ENCODE data around the gene ABHD6. TPM values are rescaled to one million over a fixed set of nuclear protein-coding genes. Genes with fewer than 3 reads are reported as not detected.

ABHD6 gene
- total RNA-seq, 1 experiment from 2014 or later: 18.9 TPM

- intact Hi-C loops (cut with micrococcal nuclease; ENCODE audit: unreplicated experiment): no loop called here
Measured at GRCh38 chr3:58246148-58247047, 8.8 kb downstream of the ABHD6 start.

DNA sequence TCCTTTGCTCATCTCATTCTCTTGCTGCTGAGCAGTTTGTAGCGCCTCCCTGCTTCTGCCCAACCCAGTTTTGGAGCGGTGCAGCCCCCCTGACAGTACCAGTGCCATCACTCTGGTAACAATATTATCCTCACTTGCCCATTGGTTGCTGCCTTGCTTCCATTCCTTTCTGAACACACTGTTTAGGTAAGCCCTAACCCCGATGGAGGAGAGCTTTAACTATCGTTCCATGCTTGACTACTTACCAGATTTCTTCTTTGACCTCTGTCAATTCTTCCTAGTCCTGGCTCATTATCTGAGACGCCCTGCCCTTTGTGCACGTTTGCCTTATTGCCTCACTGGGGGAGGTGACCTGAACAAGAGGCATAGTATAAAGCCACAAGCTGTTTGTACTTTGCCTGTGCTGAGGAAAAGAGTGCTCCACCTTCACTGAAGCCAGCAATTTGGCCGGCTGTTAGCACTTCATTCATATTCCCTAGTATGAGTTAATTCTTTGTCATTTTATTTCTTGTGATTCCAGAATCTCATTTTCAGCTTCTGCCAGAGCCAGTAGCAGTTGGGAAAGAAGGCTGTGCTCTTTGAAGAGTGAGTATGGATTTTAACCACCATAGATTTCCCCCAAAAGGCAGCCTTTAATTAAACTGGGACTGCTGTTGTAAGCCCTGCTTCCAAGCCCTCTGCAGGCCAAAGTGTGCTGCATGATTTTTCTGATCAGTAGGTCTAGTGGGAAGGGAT is 11.9 kb downstream of the ABHD6 start:
- no peaks in the 10 kb centered on the region for H3K36me3 ChIP-seq (ENCODE audit: control insufficient read depth, insufficient read depth, low read length)
- in situ Hi-C loops (cut with HindIII; ENCODE audit: low pct_unique_long_range_greater_than_20kb, low sequenced_read_pairs) (no loop called here), intact Hi-C loops (cut with micrococcal nuclease; ENCODE audit: unreplicated experiment) (no loop called here)
- H3K27ac ChIP-seq (ENCODE audit: low read length): no peak overlapping the region
- TF ChIP-seq TCF7L2 (IDR thresholded peaks at IDR 0.05; ENCODE audit: low read depth, low read length) (no peak), SIN3A (IDR thresholded peaks at IDR 0.05; ENCODE audit: borderline replicate concordance, insufficient read depth, low read depth, low read length) (no peak), POLR2AphosphoS5 (IDR thresholded peaks at IDR 0.05; ENCODE audit: low read depth, low read length) (no peak), CTCF (IDR thresholded peaks at IDR 0.05) (peak; percentile 47)
- TF ChIP-seq, protein P1, sequence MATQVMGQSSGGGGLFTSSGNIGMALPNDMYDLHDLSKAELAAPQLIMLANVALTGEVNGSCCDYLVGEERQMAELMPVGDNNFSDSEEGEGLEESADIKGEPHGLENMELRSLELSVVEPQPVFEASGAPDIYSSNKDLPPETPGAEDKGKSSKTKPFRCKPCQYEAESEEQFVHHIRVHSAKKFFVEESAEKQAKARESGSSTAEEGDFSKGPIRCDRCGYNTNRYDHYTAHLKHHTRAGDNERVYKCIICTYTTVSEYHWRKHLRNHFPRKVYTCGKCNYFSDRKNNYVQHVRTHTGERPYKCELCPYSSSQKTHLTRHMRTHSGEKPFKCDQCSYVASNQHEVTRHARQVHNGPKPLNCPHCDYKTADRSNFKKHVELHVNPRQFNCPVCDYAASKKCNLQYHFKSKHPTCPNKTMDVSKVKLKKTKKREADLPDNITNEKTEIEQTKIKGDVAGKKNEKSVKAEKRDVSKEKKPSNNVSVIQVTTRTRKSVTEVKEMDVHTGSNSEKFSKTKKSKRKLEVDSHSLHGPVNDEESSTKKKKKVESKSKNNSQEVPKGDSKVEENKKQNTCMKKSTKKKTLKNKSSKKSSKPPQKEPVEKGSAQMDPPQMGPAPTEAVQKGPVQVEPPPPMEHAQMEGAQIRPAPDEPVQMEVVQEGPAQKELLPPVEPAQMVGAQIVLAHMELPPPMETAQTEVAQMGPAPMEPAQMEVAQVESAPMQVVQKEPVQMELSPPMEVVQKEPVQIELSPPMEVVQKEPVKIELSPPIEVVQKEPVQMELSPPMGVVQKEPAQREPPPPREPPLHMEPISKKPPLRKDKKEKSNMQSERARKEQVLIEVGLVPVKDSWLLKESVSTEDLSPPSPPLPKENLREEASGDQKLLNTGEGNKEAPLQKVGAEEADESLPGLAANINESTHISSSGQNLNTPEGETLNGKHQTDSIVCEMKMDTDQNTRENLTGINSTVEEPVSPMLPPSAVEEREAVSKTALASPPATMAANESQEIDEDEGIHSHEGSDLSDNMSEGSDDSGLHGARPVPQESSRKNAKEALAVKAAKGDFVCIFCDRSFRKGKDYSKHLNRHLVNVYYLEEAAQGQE (IDR thresholded peaks at IDR 0.05; ENCODE audit: insufficient read depth in 1 of 2, low read depth in 2 of 2, low read length in 1 of 2): no peak
- POLR2A ChIA-PET: no interaction called here
- no TSS peak for BruUV-seq (replicated peaks)
- no peaks in the 10 kb centered on the region for H3K27me3 ChIP-seq (ENCODE audit: control insufficient read depth, insufficient read depth, low read length)
- peak; percentile 70 for ATAC-seq
- DNase-seq (ENCODE audit: low read depth, low spot score): no peak
- H3K4me3 ChIP-seq (ENCODE audit: low read depth in 2 of 2, low read length in 2 of 2): no peak overlapping the region
- H3K4me1 ChIP-seq (ENCODE audit: control insufficient read depth, insufficient read depth, low read length): peaks cover 4% of the 10 kb centered on the region
- no peaks in the 10 kb centered on the region for H3K9me3 ChIP-seq (ENCODE audit: control insufficient read depth, insufficient read depth, low read depth, low read length)
- CTCF ChIA-PET: no interaction called here

More at GRCh38 chr3:58246148-58247047, 8.8 kb downstream of the ABHD6 start:
- no peaks in the 10 kb centered on the region for H3K9me3 ChIP-seq (ENCODE audit: control insufficient read depth, insufficient read depth, low read depth, low read length)
- in situ Hi-C loops (cut with HindIII; ENCODE audit: low pct_unique_long_range_greater_than_20kb, low sequenced_read_pairs): no loop called here
- H3K27me3 ChIP-seq (ENCODE audit: control insufficient read depth, insufficient read depth, low read length): no peaks in the 10 kb centered on the region
- no peaks in the 10 kb centered on the region for H3K36me3 ChIP-seq (ENCODE audit: control insufficient read depth, insufficient read depth, low read length)
- no peak for TF ChIP-seq POLR2AphosphoS5 (IDR thresholded peaks at IDR 0.05; ENCODE audit: low read depth, low read length)
- ChIA-PET CTCF (no interaction called here), POLR2A (no interaction called here)
- BruUV-seq (replicated peaks): no TSS peak
- no peak for DNase-seq (ENCODE audit: low read depth, low spot score)
- H3K27ac ChIP-seq (ENCODE audit: low read length): no peak overlapping the region
- H3K4me3 ChIP-seq (ENCODE audit: low read depth in 2 of 2, low read length in 2 of 2): no peak overlapping the region
- no peak; the same call in 1 of the 2 replicates for ATAC-seq
- H3K4me1 ChIP-seq (ENCODE audit: control insufficient read depth, insufficient read depth, low read length): peaks cover 4% of the 10 kb centered on the region

Data from Panc1 (cell line).